Activated CD4-positive, alpha-beta memory T cell treated with anti-CD3 and anti-CD28 coated beads for 36 hours (primary cell): ENCODE results near the gene VNN1. TPM values are rescaled to one million over a fixed set of nuclear protein-coding genes. Genes with fewer than 3 reads are reported as not detected.
"Not testable (repeated sequence)": the region's sequence is repeated elsewhere in the genome, so short reads cannot be mapped to it uniquely, and the experiment has no call there.

ENCODE experiments used
- CTCF ChIA-PET: fragments of 350-600 bp; sonication (Branson Sonifier 250); formaldehyde crosslinking; loops from one replicate; lab custom pipeline; 2021; ENCODE audit warnings: antibody characterized with exemption, inconsistent platforms; lab: Charles Lee
- POLR2A ChIA-PET: fragments of 350-600 bp; sonication (Branson Sonifier 250); formaldehyde crosslinking; loops from one replicate; lab custom pipeline; 2021; ENCODE audit warnings: antibody characterized with exemption; lab: Charles Lee
- DNase-seq: peaks from one replicate; pipeline ENCODE4 v3.0.0-alpha.2; 2020
- H3K27ac Mint-ChIP-seq: one replicate; pipeline ENCODE4 v1.8.0; 2021; ENCODE audit warnings: mixed read lengths
- H3K27me3 Mint-ChIP-seq: one replicate; pipeline ENCODE4 v1.8.0; 2021; ENCODE audit warnings: mixed read lengths
- H3K36me3 Mint-ChIP-seq: one replicate; pipeline ENCODE4 v1.8.0; 2021; ENCODE audit warnings: mixed read lengths
- H3K4me1 Mint-ChIP-seq: one replicate; pipeline ENCODE4 v1.8.0; 2021; ENCODE audit warnings: low read depth, mixed read lengths
- H3K4me3 Mint-ChIP-seq: one replicate; pipeline ENCODE4 v1.8.0; 2021; ENCODE audit warnings: mild to moderate bottlenecking, mixed read lengths
- H3K9me3 Mint-ChIP-seq: one replicate; pipeline ENCODE4 v1.8.0; 2021; ENCODE audit warnings: mixed read lengths
- intact Hi-C: fragments of 100-400 bp; cut with micrococcal nuclease; formaldehyde crosslinking; loops from one replicate; pipeline ENCODE4 v1.15.1; 2023
- total RNA-seq, 2 experiments: library from RNA; stranded (reverse); gene quantifications; one replicate each; pipeline ENCODE4 v1.2.3, GENCODE V29; 2021

Gene VNN1
- total RNA-seq, 2 experiments from 2014 or later: not detected

GRCh38 chr6:132664309-132665034, 49.4 kb downstream of the VNN1 start:
- intact Hi-C loops: loop anchor here (5.0 to 10.0 kb wide), 4 partner anchors 63 to 300 kb away; no protein-coding TSS in a partner anchor
- CTCF ChIA-PET: no interaction called here
- H3K27me3 Mint-ChIP-seq: peaks cover under 1% of the 10 kb centered on the region
- no peaks in the 10 kb centered on the region for H3K4me1 Mint-ChIP-seq
- H3K9me3 Mint-ChIP-seq: no peaks in the 10 kb centered on the region
- H3K36me3 Mint-ChIP-seq: no peaks in the 10 kb centered on the region
- H3K27ac Mint-ChIP-seq: no peak overlapping the region
- no peak overlapping the region for H3K4me3 Mint-ChIP-seq
- POLR2A ChIA-PET: no interaction called here
- DNase-seq: no peak

GRCh38 chr6:132663661-132664060, 50.2 kb downstream of the VNN1 start:
- CTCF ChIA-PET: no interaction called here
- intact Hi-C loops: loop anchor here (10.0 kb wide), 1 partner anchor 301 kb away; no protein-coding TSS in a partner anchor

GRCh38 chr6:132661906-132662305, 51.9 kb downstream of the VNN1 start:
- Mint-ChIP-seq H3K27me3 (no peaks in the 10 kb centered on the region), H3K27ac (no peak overlapping the region), H3K9me3 (no peaks in the 10 kb centered on the region), H3K4me3 (no peak overlapping the region), H3K36me3 (no peaks in the 10 kb centered on the region), H3K4me1 (no peaks in the 10 kb centered on the region)
- no peak for DNase-seq
- intact Hi-C loops: loop anchor here (10.0 kb wide), 1 partner anchor 303 kb away; no protein-coding TSS in a partner anchor
- CTCF ChIA-PET: interaction anchor here (0.6 to 0.7 kb wide), 3 partner anchors 131 to 382 kb away, joined by 3 read pairs; no protein-coding TSS in a partner anchor
- POLR2A ChIA-PET: no interaction called here

More at GRCh38 chr6:132663661-132664060, 50.2 kb downstream of the VNN1 start:
- no peaks in the 10 kb centered on the region for H3K27me3 Mint-ChIP-seq
- H3K9me3 Mint-ChIP-seq: no peaks in the 10 kb centered on the region
- H3K4me1 Mint-ChIP-seq: no peaks in the 10 kb centered on the region
- H3K27ac Mint-ChIP-seq: no peak overlapping the region
- H3K4me3 Mint-ChIP-seq: no peak overlapping the region
- no peaks in the 10 kb centered on the region for H3K36me3 Mint-ChIP-seq
- DNase-seq: no peak
- POLR2A ChIA-PET: no interaction called here

- ChIA-PET CTCF (interaction anchor here (2.5 kb wide), 1 partner anchor 10 kb away, joined by 6 read pairs; no protein-coding TSS in a partner anchor), POLR2A (no interaction called here)
- no peak within 1 kb of the TSS for H3K27ac Mint-ChIP-seq
- no peak for DNase-seq
- H3K36me3 Mint-ChIP-seq: no peaks in the 10 kb centered on the region
- no peaks in the 10 kb centered on the region for H3K4me1 Mint-ChIP-seq
- H3K27me3 Mint-ChIP-seq: no peaks in the 10 kb centered on the region
- no peak within 1 kb of the TSS for H3K4me3 Mint-ChIP-seq
- H3K9me3 Mint-ChIP-seq: no peaks in the 10 kb centered on the region
- intact Hi-C loops: no loop called here
Measured at GRCh38 chr6:132659082-132659481, 54.8 kb downstream of the VNN1 start, which contains the start of gene TAAR1. TSS of gene TAAR1 (minus strand) at chr6:132659182. CDS start at chr6:132646003, 13,179 bp downstream.

- no peak for DNase-seq
- Mint-ChIP-seq H3K9me3 (no peaks in the 10 kb centered on the region), H3K27ac (no peak overlapping the region), H3K4me3 (no peak overlapping the region), H3K36me3 (no peaks in the 10 kb centered on the region), H3K4me1 (peaks cover 2% of the 10 kb centered on the region), H3K27me3 (no peaks in the 10 kb centered on the region)
- CTCF ChIA-PET: no interaction called here
- POLR2A ChIA-PET: no interaction called here
- intact Hi-C loops: no loop called here
Measured at GRCh38 chr6:132651062-132651461, 62.8 kb downstream of the VNN1 start.

GRCh38 chr6:132650429-132650828, 63.4 kb downstream of the VNN1 start:
- Mint-ChIP-seq H3K27me3 (no peaks in the 10 kb centered on the region), H3K36me3 (no peaks in the 10 kb centered on the region), H3K4me1 (peaks cover 2% of the 10 kb centered on the region), H3K4me3 (no peak overlapping the region), H3K27ac (no peak overlapping the region), H3K9me3 (no peaks in the 10 kb centered on the region)
- POLR2A ChIA-PET: no interaction called here
- intact Hi-C loops: no loop called here
- CTCF ChIA-PET: no interaction called here
- no peak for DNase-seq

- Mint-ChIP-seq H3K36me3 (no peaks in the 10 kb centered on the region), H3K4me3 (no peak overlapping the region), H3K27me3 (no peaks in the 10 kb centered on the region), H3K4me1 (peaks cover 2% of the 10 kb centered on the region), H3K27ac (no peak overlapping the region), H3K9me3 (no peaks in the 10 kb centered on the region)
- CTCF ChIA-PET: interaction anchor here (1.5 kb wide), 1 partner anchor 150 kb away, joined by 6 read pairs; the partner anchor contains the start of gene SLC18B1
- POLR2A ChIA-PET: no interaction called here
- no peak for DNase-seq
- intact Hi-C loops: no loop called here
Measured at GRCh38 chr6:132648828-132649227, 65.0 kb downstream of the VNN1 start.

- ChIA-PET POLR2A (no interaction called here), CTCF (interaction anchor here (0.8 to 1.5 kb wide), 2 partner anchors 22 to 150 kb away, joined by 3 to 6 read pairs; partner anchors contain the start of gene SLC18B1)
- Mint-ChIP-seq H3K36me3 (no peaks in the 10 kb centered on the region), H3K27ac (no peak overlapping the region), H3K4me1 (peaks cover 2% of the 10 kb centered on the region), H3K27me3 (no peaks in the 10 kb centered on the region), H3K4me3 (no peak overlapping the region), H3K9me3 (no peaks in the 10 kb centered on the region)
- intact Hi-C loops: no loop called here
- DNase-seq: peak; percentile 31
Measured at GRCh38 chr6:132648356-132648755, 65.5 kb downstream of the VNN1 start.

GRCh38 chr6:132643547-132643946, 70.3 kb downstream of the VNN1 start:
- Mint-ChIP-seq H3K4me1 (peaks cover 2% of the 10 kb centered on the region), H3K4me3 (no peak overlapping the region), H3K27ac (no peak overlapping the region), H3K27me3 (peaks cover 1% of the 10 kb centered on the region), H3K36me3 (no peaks in the 10 kb centered on the region), H3K9me3 (no peaks in the 10 kb centered on the region)
- DNase-seq: no peak
- intact Hi-C loops: no loop called here
- CTCF ChIA-PET: no interaction called here
- POLR2A ChIA-PET: no interaction called here

GRCh38 chr6:132637135-132637534, 76.7 kb downstream of the VNN1 start:
- CTCF ChIA-PET, H3K9me3 Mint-ChIP-seq, H3K27ac Mint-ChIP-seq, H3K36me3 Mint-ChIP-seq, intact Hi-C loops, H3K4me3 Mint-ChIP-seq, H3K4me1 Mint-ChIP-seq, POLR2A ChIA-PET, DNase-seq: not testable (repeated sequence)
- peaks cover 25% of the 10 kb centered on the region for H3K27me3 Mint-ChIP-seq

GRCh38 chr6:132635906-132636305, 77.9 kb downstream of the VNN1 start:
- CTCF ChIA-PET, intact Hi-C loops, H3K4me1 Mint-ChIP-seq, DNase-seq, H3K4me3 Mint-ChIP-seq, H3K9me3 Mint-ChIP-seq, POLR2A ChIA-PET, H3K36me3 Mint-ChIP-seq, H3K27ac Mint-ChIP-seq: not testable (repeated sequence)
- peaks cover 25% of the 10 kb centered on the region for H3K27me3 Mint-ChIP-seq

- H3K9me3 Mint-ChIP-seq, H3K36me3 Mint-ChIP-seq, DNase-seq, intact Hi-C loops, H3K4me3 Mint-ChIP-seq, H3K4me1 Mint-ChIP-seq, H3K27ac Mint-ChIP-seq, CTCF ChIA-PET, POLR2A ChIA-PET: not testable (repeated sequence)
- peaks cover 23% of the 10 kb centered on the region for H3K27me3 Mint-ChIP-seq
Measured at GRCh38 chr6:132635288-132635687, 78.6 kb downstream of the VNN1 start.
